NAMALWA (cell line): ENCODE data around the gene PARP15.
"Not testable (repeated sequence)": the region's sequence is repeated elsewhere in the genome, so short reads cannot be mapped to it uniquely, and the experiment has no call there.

Experiments used
- DNase-seq: peaks from one replicate; pipeline ENCODE4 v3.0.0-alpha.2; 2015; ENCODE audit warnings: low spot score

The PARP15 gene

GRCh38 chr3:122619040-122619439, 41.6 kb downstream of the PARP15 start:
- DNase-seq: peak; percentile 17

GRCh38 chr3:122620399-122620798, 42.9 kb downstream of the PARP15 start:
- no peak for DNase-seq

GRCh38 chr3:122621112-122621511, 43.7 kb downstream of the PARP15 start:
- DNase-seq: peak; percentile 11

- no peak for DNase-seq
Observed at GRCh38 chr3:122623031-122623829, 45.8 kb downstream of the PARP15 start.

- no peak for DNase-seq
Observed at GRCh38 chr3:122626515-122627180, 49.2 kb downstream of the PARP15 start.

GRCh38 chr3:122627301-122627700, 49.9 kb downstream of the PARP15 start:
- DNase-seq: no peak

- DNase-seq: no peak
Observed at GRCh38 chr3:122628567-122628966, 51.1 kb downstream of the PARP15 start.

GRCh38 chr3:122629763-122630162, 52.3 kb downstream of the PARP15 start:
- no peak for DNase-seq

GRCh38 chr3:122635789-122636188, 58.3 kb downstream of the PARP15 start:
- DNase-seq: no peak

- DNase-seq: no peak
Observed at GRCh38 chr3:122636697-122637096, 59.2 kb downstream of the PARP15 start.

GRCh38 chr3:122640437-122640999, 63.1 kb downstream of the PARP15 start:
- DNase-seq: no peak

- no peak for DNase-seq
Observed at GRCh38 chr3:122642935-122643334, 65.5 kb downstream of the PARP15 start.

- peak; percentile 31 for DNase-seq
Observed at GRCh38 chr3:122646146-122646988, 68.9 kb downstream of the PARP15 start.

- not testable (repeated sequence) for DNase-seq
Observed at GRCh38 chr3:122651233-122651907, 73.9 kb downstream of the PARP15 start.

- not testable (repeated sequence) for DNase-seq
Observed at GRCh38 chr3:122651962-122652361, 74.5 kb downstream of the PARP15 start.

- not testable (repeated sequence) for DNase-seq
Observed at GRCh38 chr3:122658336-122658735, 80.9 kb downstream of the PARP15 start.

- DNase-seq: no peak
Observed at GRCh38 chr3:122660297-122660974, 83.0 kb downstream of the PARP15 start.

- no peak for DNase-seq
Observed at GRCh38 chr3:122661633-122662032, 84.2 kb downstream of the PARP15 start.

- DNase-seq: no peak
Observed at GRCh38 chr3:122662505-122662904, 85.1 kb downstream of the PARP15 start.

- no peak for DNase-seq
Observed at GRCh38 chr3:122665226-122665786, 87.9 kb downstream of the PARP15 start.

- DNase-seq: no peak
Observed at GRCh38 chr3:122665881-122666280, 88.4 kb downstream of the PARP15 start.
